ENCODE measurements around the gene UBIAD1.

The UBIAD1 gene

GRCh38 chr1:11284784-11285183 lies 11.8 kb downstream of the UBIAD1 start:
- Histone ChIP-seq H3K36me3 (ENCODE audit: control insufficient read depth, insufficient read depth, low read length) (no peaks in the 10 kb centered on the region), H3K9ac (no peak overlapping the region)

GRCh38 chr1:11285883-11286734 lies 13.1 kb downstream of the UBIAD1 start:
- Histone ChIP-seq H2AFZ (no peak overlapping the region), H3K9me3 (ENCODE audit: control insufficient read depth, low read length) (no peaks in the 10 kb centered on the region), H3K4me3 (ENCODE audit: low read depth, low read length) (no peak overlapping the region), H3K4me1 (no peaks in the 10 kb centered on the region), H3K79me2 (peaks cover 7% of the 10 kb centered on the region), H3K27ac (no peak overlapping the region), H3K36me3 (ENCODE audit: control insufficient read depth, insufficient read depth, low read length) (no peaks in the 10 kb centered on the region), H3K4me2 (ENCODE audit: low read length) (no peak overlapping the region), H3K9ac (no peak overlapping the region), H3K27me3 (ENCODE audit: control insufficient read depth, insufficient read depth, low read length) (no peaks in the 10 kb centered on the region)
- no peak for TF ChIP-seq CTCF (IDR thresholded peaks at IDR 0.05)

More at GRCh38 chr1:11284784-11285183, 11.8 kb downstream of the UBIAD1 start:
- Histone ChIP-seq H3K79me2 (peaks cover 7% of the 10 kb centered on the region), H2AFZ (no peak overlapping the region), H3K9me3 (ENCODE audit: control insufficient read depth, low read length) (no peaks in the 10 kb centered on the region), H3K4me3 (ENCODE audit: low read depth, low read length) (no peak overlapping the region), H3K27ac (no peak overlapping the region), H3K27me3 (ENCODE audit: control insufficient read depth, insufficient read depth, low read length) (no peaks in the 10 kb centered on the region), H3K4me2 (ENCODE audit: low read length) (no peak overlapping the region), H3K4me1 (no peaks in the 10 kb centered on the region)
- TF ChIP-seq CTCF (IDR thresholded peaks at IDR 0.05) = no peak

- Histone ChIP-seq H3K36me3 (ENCODE audit: control insufficient read depth, insufficient read depth, low read length) (no peaks in the 10 kb centered on the region), H3K9ac (no peak overlapping the region), H2AFZ (no peak overlapping the region), H3K4me2 (ENCODE audit: low read length) (no peak overlapping the region), H3K4me3 (ENCODE audit: low read depth, low read length) (no peak overlapping the region), H3K9me3 (ENCODE audit: control insufficient read depth, low read length) (no peaks in the 10 kb centered on the region), H3K79me2 (peaks cover 7% of the 10 kb centered on the region), H3K27ac (no peak overlapping the region), H3K4me1 (no peaks in the 10 kb centered on the region), H3K27me3 (ENCODE audit: control insufficient read depth, insufficient read depth, low read length) (no peaks in the 10 kb centered on the region)
- TF ChIP-seq CTCF (IDR thresholded peaks at IDR 0.05) = no peak
These were observed 13.9 kb downstream of the UBIAD1 start for GRCh38 chr1:11286735-11287410.

GRCh38 chr1:11289064-11289463 lies 16.1 kb downstream of the UBIAD1 start:
- Histone ChIP-seq H3K4me3 (ENCODE audit: low read depth, low read length) (no peak overlapping the region), H3K9me3 (ENCODE audit: control insufficient read depth, low read length) (no peaks in the 10 kb centered on the region), H2AFZ (no peak overlapping the region), H3K27me3 (ENCODE audit: control insufficient read depth, insufficient read depth, low read length) (no peaks in the 10 kb centered on the region), H3K36me3 (ENCODE audit: control insufficient read depth, insufficient read depth, low read length) (no peaks in the 10 kb centered on the region), H3K27ac (no peak overlapping the region), H3K4me1 (no peaks in the 10 kb centered on the region), H3K9ac (no peak overlapping the region), H3K4me2 (ENCODE audit: low read length) (no peak overlapping the region), H3K79me2 (peaks cover under 1% of the 10 kb centered on the region)
- TF ChIP-seq CTCF (IDR thresholded peaks at IDR 0.05) = no peak
